ENCODE results near the gene EFCAB5. TPM values are rescaled to one million over a fixed set of nuclear protein-coding genes. Genes with fewer than 3 reads are reported as not detected.
"Not testable (repeated sequence)": the region's sequence is repeated elsewhere in the genome, so short reads cannot be mapped to it uniquely, and the experiment has no call there.

Gene EFCAB5
- total RNA-seq (ENCODE audit: low replicate concordance): 0.36 and 1.3 TPM in 2 replicates

- TF ChIP-seq CTCF (IDR thresholded peaks at IDR 0.05; ENCODE audit: insufficient read depth, low read length): no peak
- H3K4me3 ChIP-seq (ENCODE audit: low read depth, low read length): no peak within 1 kb of the TSS
- no peak for DNase-seq (ENCODE audit: low read depth)
Measured at GRCh38 chr17:29941334-29941733, at the start of gene EFCAB5. Gene EFCAB5 (plus strand): TSS chr17:29941634. CDS start chr17:29941797, 163 bp downstream.

DNA sequence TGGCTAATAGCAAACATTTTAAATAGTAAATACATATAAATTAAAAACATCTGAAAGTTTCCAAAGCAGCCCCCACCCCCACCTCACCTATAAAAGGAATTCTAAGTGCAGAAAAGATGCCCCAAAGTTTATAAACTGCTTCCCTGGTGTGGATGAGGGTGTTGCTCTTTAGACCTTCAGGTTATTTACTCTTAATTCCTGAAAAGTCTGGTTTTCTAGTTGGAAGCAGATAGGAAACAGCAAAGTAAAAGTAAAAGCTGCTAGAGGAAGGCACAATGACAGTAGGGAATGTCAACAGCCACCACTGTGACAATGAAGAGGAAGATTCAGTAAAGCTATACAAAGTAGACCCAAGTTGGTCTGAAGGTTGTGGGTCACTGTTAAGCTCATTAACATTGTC is 49.2 kb upstream of the EFCAB5 start:
- H3K4me3 ChIP-seq (ENCODE audit: low read depth, low read length): no peak overlapping the region
- no peak for DNase-seq (ENCODE audit: low read depth)
- no peak for TF ChIP-seq CTCF (IDR thresholded peaks at IDR 0.05; ENCODE audit: insufficient read depth, low read length)

DNA sequence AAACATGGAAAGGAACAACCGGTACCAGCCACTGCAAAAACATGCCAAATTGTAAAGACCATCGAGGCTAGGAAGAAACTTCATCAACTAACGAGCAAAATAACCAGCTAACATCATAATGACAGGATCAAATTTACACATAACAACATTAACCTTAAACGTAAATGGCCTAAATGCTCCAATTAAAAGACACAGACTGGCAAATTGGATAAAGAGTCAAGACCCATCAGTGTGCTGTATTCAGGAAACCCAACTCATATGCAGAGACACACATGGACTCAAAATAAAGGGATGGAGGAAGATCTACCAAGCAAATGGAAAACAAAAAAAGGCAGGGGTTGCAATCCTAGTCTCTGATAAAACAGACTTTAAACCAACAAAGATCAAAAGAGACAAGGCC is 44.3 kb upstream of the EFCAB5 start:
- not testable (repeated sequence) for DNase-seq (ENCODE audit: low read depth)

GRCh38 chr17:29903471-29903870 is 38.0 kb upstream of the EFCAB5 start:
- H3K4me3 ChIP-seq (ENCODE audit: low read depth, low read length): no peak overlapping the region
- no peak for TF ChIP-seq CTCF (IDR thresholded peaks at IDR 0.05; ENCODE audit: insufficient read depth, low read length)
- DNase-seq (ENCODE audit: low read depth): no peak

More for the DNA sequence above, 44.3 kb upstream of the EFCAB5 start:
- H3K4me3 ChIP-seq (ENCODE audit: low read depth, low read length): not testable (repeated sequence)

DNA sequence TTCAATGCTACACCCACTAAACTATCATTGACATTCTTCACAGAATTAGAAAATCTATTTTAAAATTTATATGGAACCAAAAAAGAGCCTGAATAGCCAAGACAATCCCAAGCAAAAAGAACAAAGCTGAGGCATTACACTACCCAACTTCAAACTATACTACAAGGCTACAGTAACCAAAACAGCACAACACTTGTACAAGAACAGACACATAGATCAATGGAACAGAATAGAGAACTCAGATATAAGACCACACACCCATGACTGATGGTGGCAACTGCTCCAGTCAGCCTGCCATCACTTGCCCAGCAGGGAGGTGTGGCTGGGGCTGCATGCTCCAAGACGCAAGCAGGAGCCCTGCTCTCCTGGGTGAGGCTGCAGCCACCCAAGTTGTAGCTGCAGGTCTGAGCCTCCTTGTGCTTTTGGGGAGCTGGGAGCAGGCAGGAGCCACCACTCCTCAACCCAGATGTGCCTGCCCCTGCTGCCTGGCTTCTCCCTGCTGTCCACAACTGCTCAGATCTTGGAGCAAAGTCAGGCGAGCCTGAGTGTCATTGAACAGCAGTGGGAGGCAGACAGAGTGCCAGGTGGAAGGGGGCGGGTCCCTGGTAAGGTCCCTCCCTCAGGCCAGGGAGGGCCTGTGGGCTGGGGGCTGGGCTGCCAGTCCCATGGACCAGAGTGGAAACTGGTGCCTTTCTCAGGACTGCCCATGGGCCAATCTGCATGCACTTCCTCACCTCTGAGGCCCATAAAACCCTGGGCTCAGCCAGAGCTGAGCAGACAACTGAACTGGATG is 36.2 kb upstream of the EFCAB5 start:
- no peak overlapping the region for H3K4me3 ChIP-seq (ENCODE audit: low read depth, low read length)
- TF ChIP-seq CTCF (IDR thresholded peaks at IDR 0.05; ENCODE audit: insufficient read depth, low read length): no peak
- DNase-seq (ENCODE audit: low read depth): no peak

DNA sequence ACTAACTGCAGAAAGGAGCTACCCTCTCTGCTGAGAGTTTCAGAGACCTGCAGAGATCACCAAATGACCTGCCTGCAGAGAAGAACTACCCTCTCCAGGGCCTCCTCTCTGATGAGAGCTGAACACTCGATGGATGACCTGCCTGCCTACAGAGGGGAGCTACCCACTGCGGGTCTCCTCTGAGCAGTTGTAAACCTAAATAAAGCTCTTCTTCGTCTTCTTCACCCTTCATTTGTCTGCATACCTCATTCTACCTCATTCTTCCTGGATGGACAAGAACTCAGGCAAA is 35.6 kb upstream of the EFCAB5 start:
- no peak for DNase-seq (ENCODE audit: low read depth)
- TF ChIP-seq CTCF (IDR thresholded peaks at IDR 0.05; ENCODE audit: insufficient read depth, low read length): no peak

GRCh38 chr17:29906969-29907368 is 34.5 kb upstream of the EFCAB5 start:
- no peak for DNase-seq (ENCODE audit: low read depth)
- H3K4me3 ChIP-seq (ENCODE audit: low read depth, low read length): no peak overlapping the region
- no peak for TF ChIP-seq CTCF (IDR thresholded peaks at IDR 0.05; ENCODE audit: insufficient read depth, low read length)

More for the DNA sequence above, 35.6 kb upstream of the EFCAB5 start:
- no peak overlapping the region for H3K4me3 ChIP-seq (ENCODE audit: low read depth, low read length)

Measured in fibroblast of the aortic adventitia (primary cell).